Muscle layer of duodenum (tissue), 2 donors: ENCODE results near the gene TRPM2.

Experiments
- H3K27ac ChIP-seq: one replicate; pipeline ENCODE4 v1.7.0; 2013; ENCODE audit warnings: mild to moderate bottlenecking, low read length
- H3K27me3 ChIP-seq: one replicate; pipeline ENCODE4 v1.7.0; 2013; ENCODE audit warnings: low read depth, mild to moderate bottlenecking, control low read depth, low read length
- H3K36me3 ChIP-seq, 2 donors: one replicate each; pipeline ENCODE4 v1.7.0; 2013; ENCODE audit warnings: low read length in 2 of 2, control low read depth in 1 of 2, mild to moderate bottlenecking in 1 of 2; ENCODE audit not compliant: insufficient read depth in 2 of 2, control insufficient read depth in 1 of 2
- H3K4me1 ChIP-seq, 2 donors: one replicate each; pipeline ENCODE4 v1.7.0; 2013; ENCODE audit warnings: low read length in 2 of 2, mild to moderate bottlenecking in 2 of 2, control low read depth in 1 of 2, moderate library complexity in 1 of 2; ENCODE audit not compliant: insufficient read depth in 2 of 2, control insufficient read depth in 1 of 2
- H3K4me3 ChIP-seq, 2 donors: one replicate each; pipeline ENCODE4 v1.7.0; 2013; ENCODE audit warnings: low read length in 2 of 2, low read depth in 1 of 2, mild to moderate bottlenecking in 1 of 2
- H3K9me3 ChIP-seq, 2 donors: one replicate each; pipeline ENCODE4 v1.7.0; 2013; ENCODE audit warnings: low read length in 2 of 2, control low read depth in 1 of 2, mild to moderate bottlenecking in 1 of 2; ENCODE audit not compliant: control insufficient read depth in 1 of 2
- donor health status: healthy.

The TRPM2 gene

DNA sequence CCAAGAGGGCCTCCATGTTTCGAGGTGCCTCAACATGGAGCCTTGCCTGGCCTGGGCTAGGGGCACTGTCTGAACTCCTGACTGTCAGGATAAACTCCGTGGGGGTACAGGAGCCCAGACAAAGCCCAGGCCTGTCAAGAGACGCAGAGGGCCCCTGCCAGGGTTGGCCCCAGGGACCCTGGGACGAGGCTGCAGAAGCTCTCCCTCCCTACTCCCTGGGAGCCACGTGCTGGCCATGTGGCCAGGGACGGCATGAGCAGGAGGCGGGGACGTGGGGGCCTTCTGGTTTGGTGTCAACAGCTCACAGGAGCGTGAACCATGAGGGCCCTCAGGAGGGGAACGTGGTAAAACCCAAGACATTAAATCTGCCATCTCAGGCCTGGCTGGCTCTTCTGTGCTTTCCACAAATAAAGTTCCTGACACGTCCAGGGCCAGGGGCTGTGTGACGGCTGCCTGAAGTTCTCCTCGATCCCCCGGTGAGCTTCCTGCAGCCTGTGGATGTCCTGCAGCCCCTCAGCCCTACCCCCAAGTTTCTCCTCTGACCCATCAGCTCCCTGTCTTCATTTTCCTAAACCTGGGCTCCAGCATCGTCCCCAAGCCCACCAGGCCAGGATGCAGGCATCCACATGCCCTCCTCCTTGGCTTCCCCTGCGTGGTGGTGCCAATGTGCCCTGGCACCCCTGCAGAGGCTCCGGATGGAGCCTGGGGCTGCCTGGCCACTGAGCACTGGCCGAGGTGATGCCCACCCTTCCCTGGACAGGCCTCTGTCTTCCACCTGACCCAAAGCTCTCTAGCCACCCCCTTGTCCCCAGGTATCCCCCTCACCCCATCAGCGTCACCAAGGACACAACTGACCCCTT lies 89.1 kb downstream of the TRPM2 start:
- Histone ChIP-seq H3K36me3 (no peaks in the 10 kb centered on the region), H3K4me3 (no peak overlapping the region), H3K4me1 (peaks cover 0 to 16% of the 10 kb centered on the region in 2 donors), H3K27me3 (no peaks in the 10 kb centered on the region), H3K9me3 (no peaks in the 10 kb centered on the region), H3K27ac (no peak overlapping the region)

DNA sequence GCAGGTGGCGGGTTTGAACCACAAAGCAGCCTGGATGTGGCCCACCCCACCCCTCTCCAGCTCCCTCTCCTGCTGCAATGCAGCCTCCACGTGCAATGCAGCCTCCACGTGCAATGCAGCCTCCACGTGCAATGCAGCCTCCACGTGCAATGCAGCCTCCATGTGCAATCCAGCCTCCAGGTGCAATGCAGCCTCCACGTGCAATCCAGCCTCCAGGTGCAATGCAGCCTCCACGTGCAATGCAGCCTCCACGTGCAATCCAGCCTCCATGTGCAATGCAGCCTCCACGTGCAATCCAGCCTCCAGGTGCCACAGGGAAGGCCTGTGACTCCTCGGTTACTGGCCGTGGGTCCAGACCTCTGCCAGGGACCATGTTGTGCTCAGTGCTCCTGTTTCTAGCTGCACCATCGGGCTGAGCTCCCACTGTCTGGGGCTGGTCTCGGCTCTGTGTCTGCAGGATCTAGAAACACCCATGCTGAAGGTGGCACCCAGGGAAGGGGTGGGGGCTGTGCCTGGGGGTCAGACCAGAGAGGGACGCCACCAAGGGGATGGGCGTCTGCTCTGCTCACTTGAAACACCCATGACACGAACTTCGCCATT lies 90.0 kb downstream of the TRPM2 start:
- Histone ChIP-seq H3K4me3 (no peak overlapping the region), H3K9me3 (no peaks in the 10 kb centered on the region), H3K36me3 (no peaks in the 10 kb centered on the region), H3K27me3 (no peaks in the 10 kb centered on the region), H3K27ac (no peak overlapping the region), H3K4me1 (peaks cover 0 to 7% of the 10 kb centered on the region in 2 donors)

DNA sequence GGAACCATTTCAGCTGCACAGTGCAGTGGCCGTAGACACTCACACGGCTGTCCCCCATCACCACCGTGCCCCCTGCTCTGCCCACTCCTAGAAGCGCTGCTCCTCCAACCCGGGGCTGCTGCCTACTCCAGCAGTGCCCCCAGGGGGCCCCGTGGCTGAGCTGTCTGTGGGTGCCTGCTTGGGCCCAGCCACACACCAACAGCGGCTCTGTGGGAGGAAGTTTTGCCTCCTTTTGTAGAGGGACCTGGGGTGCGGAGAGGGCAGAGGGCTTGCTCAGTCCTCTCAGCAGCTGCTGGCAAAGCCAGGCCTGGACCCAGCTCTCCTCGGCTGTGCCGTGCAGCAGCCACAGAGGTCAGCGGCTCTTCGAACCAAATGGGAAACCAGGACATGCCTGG lies 90.5 kb downstream of the TRPM2 start:
- no peaks in the 10 kb centered on the region for H3K27me3 ChIP-seq
- no peaks in the 10 kb centered on the region for H3K9me3 ChIP-seq
- H3K4me1 ChIP-seq, result peaks cover 0 to 11% of the 10 kb centered on the region in 2 donors
- H3K4me3 ChIP-seq, result no peak overlapping the region
- no peaks in the 10 kb centered on the region for H3K36me3 ChIP-seq
- no peak overlapping the region for H3K27ac ChIP-seq

DNA sequence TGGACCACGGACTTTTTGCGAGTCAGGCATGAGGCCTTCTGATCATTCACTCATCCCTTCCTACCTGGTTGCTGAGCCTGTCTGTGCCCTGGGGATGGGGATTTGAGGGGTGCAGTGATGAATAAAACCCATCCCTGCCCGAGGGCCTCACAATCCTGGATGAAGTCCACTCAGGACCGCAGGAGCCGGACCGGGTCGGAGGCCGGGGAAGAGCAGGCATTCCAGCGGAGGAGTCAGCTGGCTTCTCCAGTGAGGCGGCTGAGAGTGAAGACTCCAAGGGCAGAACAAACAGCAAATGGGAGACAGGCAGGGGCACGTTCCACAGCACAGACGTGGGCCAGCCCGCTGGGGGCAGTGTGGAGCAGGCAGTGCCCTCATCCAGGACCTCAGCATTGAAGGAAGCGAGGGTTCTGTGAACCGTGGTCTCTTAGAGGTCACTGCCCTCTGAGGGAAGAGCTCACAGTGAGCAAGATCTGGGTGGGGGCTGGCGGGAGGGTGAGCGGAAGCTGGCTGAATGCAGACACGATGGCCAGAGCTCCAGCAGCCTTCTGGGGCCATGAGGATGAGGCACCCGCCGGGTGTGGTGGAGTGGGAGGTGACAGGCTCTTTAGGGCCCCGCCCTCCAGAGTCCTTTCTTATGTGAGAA lies 91.0 kb downstream of the TRPM2 start:
- no peaks in the 10 kb centered on the region for H3K9me3 ChIP-seq
- H3K4me1 ChIP-seq, result peaks cover 0 to 8% of the 10 kb centered on the region in 2 donors
- H3K27me3 ChIP-seq, result no peaks in the 10 kb centered on the region

DNA sequence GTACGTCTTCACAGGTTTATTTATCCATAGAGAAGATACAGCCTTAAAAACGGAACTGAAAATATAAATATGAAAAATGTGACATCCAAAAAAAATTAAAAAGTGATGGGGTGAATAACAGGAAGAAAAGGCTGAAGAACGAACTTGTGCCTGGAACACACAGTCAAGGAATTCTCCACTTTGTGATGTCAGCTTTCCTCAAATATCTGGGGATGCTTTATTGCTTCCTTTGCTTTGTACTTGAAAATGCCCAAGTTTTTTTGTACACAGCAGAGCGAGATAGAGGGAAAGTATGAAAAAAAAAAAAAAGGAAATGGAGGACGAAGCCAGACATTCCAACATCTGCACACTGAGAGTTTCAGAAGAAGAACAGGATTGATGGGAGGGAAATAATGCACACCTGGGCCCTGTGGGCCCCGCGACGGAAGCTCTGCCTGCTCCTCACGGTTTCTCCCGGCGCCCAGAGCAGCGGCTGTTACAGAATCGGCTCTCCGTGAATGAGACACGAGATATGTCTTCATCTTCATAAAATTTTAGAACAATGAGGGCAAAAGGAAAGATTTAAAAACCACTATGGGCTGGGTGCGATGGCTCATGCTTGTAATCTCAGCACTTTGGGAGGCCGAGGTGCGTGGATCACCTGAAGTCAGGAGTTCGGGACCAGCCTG lies 91.9 kb downstream of the TRPM2 start:
- peaks cover 0 to 7% of the 10 kb centered on the region in 2 donors for H3K4me1 ChIP-seq
- no peaks in the 10 kb centered on the region for H3K27me3 ChIP-seq
- H3K9me3 ChIP-seq, result no peaks in the 10 kb centered on the region
- no peak overlapping the region for H3K27ac ChIP-seq
- no peaks in the 10 kb centered on the region for H3K36me3 ChIP-seq
- H3K4me3 ChIP-seq, result no peak overlapping the region

More for the DNA sequence above, 91.0 kb downstream of the TRPM2 start:
- Histone ChIP-seq H3K27ac (no peak overlapping the region), H3K36me3 (no peaks in the 10 kb centered on the region), H3K4me3 (no peak overlapping the region)

DNA sequence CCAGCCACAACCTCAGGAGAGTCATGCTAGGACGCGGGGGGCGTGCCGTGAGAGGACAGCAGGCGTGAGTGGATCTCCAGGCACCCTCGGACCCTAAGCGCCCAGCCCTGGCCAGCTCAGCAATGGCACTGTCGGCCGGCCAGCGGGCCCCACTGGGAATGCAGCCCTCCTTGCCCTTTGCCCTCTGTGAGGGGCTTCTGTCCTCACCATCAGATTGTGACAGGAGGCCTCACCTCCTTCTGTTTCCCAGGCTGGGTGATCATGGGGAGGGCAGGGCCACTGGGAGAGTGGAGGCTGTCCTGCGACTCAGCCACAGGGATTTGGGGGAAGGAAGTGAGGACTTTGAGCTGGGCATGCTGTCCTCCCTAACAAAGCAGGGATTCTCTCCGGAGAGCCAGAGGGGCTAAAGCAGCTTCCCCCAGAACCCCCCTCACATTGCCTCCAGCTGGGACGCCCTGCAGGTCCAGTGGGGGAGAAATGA lies 95.3 kb downstream of the TRPM2 start:
- H3K4me1 ChIP-seq, result peaks cover 0 to 7% of the 10 kb centered on the region in 2 donors
- H3K27ac ChIP-seq, result no peak overlapping the region
- no peaks in the 10 kb centered on the region for H3K27me3 ChIP-seq
- no peaks in the 10 kb centered on the region for H3K36me3 ChIP-seq
- no peak overlapping the region for H3K4me3 ChIP-seq
- H3K9me3 ChIP-seq, result no peaks in the 10 kb centered on the region

DNA sequence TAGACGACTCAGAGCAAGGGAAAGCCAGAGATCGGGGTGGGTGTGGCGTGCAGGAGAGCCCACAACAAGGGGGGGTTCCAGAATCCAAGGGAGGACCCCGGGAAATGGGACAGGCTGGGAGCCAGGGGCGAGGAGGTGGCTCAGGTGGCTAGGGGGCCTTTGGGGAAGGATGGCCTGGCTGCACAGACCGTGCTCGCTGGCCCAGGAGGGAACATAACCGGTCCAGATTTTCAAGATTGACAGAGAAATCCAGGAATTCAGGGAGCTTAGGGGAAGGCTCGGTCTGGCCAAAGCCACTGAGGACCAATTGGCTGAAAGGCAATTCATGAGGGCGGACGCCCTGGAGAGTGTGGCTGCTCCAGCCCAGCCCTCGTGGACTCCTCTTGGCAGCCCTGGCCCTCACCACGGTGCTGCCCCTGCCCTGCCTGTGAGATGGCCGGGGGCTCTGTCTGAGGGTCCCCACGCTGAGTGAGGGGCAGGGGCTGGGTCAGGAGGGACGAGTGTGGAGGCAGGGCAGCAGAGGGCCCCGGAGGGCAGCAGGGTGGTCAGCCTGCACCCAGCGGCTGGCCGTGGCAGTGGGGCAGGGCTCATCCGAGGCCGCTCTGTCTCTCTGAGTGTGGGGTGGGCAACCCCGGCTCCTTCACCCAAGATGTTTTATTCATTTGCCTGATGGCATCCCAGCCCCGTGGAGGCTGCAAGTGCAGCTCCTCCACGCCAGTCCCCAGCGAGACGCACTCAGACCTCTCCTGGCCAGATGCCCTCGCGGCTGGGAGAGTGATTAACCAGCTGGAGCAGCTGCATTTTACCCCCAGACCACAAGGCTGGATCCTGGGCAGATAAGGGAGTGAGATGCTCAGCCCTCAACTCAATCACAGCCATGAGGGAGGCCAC lies 96.3 kb downstream of the TRPM2 start:
- H3K27ac ChIP-seq, result no peak overlapping the region
- H3K4me3 ChIP-seq, result no peak overlapping the region
- H3K36me3 ChIP-seq, result no peaks in the 10 kb centered on the region
- H3K9me3 ChIP-seq, result no peaks in the 10 kb centered on the region
- peaks cover 0 to 7% of the 10 kb centered on the region in 2 donors for H3K4me1 ChIP-seq
- no peaks in the 10 kb centered on the region for H3K27me3 ChIP-seq

DNA sequence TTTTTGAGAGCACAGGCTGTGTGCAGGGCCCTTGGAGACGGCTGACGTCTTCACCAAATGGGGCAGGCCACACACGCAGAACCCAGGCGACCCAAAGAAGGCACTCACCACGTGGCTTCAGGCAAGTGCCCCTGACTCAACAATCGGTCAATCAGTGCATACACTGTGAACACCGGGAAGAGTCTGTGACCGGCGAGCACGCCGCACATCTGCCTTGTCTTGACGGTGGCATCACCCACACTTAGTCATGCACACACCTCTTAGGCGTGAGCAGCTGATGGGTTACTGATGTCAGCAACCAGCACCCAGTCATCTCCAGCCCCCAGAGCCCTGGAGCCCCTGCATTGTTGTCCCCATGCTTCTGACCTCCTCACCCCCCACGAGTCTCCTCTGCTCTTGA lies 97.0 kb downstream of the TRPM2 start:
- Histone ChIP-seq H3K4me1 (peaks cover 0 to 10% of the 10 kb centered on the region in 2 donors), H3K4me3 (no peak overlapping the region), H3K27me3 (no peaks in the 10 kb centered on the region), H3K36me3 (no peaks in the 10 kb centered on the region), H3K9me3 (no peaks in the 10 kb centered on the region), H3K27ac (no peak overlapping the region)

DNA sequence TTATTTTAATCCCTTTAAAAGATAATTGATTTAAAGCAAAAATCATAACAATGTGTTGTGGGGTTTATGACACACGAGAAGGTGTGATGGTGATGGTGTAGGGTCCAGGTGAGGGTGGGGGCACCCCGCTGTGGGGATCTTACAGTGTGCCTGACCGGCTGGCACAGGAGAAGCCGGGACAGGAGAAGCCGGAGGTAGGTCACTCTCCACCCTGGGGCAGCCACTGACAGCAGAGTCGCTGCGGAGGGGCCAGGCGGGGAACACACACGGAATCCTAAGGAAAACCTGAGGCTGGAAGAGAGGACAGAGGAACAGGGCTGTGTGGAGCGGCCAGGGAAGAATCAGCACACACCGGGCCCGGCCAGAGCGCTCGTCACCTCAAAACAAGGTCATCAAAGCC lies 97.6 kb downstream of the TRPM2 start:
- H3K9me3 ChIP-seq, result no peaks in the 10 kb centered on the region
- H3K36me3 ChIP-seq, result no peaks in the 10 kb centered on the region
- H3K27me3 ChIP-seq, result no peaks in the 10 kb centered on the region
- H3K4me1 ChIP-seq, result peaks cover 0 to 12% of the 10 kb centered on the region in 2 donors
- no peak overlapping the region for H3K27ac ChIP-seq
- H3K4me3 ChIP-seq, result no peak overlapping the region

DNA sequence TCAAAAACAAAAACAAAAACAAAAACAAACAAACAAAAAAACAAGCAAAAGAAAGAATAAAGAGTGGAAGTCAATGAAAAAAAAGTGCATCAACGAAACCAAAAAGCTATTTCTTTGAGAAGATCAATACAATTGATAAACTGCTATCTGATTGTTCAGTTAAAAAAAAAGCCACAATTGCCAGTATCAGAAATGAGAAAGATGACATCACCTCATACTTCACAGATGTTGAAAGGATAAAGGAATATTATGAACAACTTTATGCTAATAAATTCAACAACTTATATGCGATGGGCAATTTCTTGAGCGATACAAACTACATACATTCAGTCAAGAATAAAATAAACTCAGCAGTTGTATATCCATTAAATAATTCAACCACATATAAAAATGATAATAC lies 99.7 kb downstream of the TRPM2 start:
- no peaks in the 10 kb centered on the region for H3K9me3 ChIP-seq
- H3K36me3 ChIP-seq, result peaks cover 0 to 3% of the 10 kb centered on the region in 2 donors
- H3K27ac ChIP-seq, result no peak overlapping the region
- no peaks in the 10 kb centered on the region for H3K27me3 ChIP-seq
- no peak overlapping the region for H3K4me3 ChIP-seq
- peaks cover 0 to 20% of the 10 kb centered on the region in 2 donors for H3K4me1 ChIP-seq
